ENCODE data around the gene DTX3L. TPM values are rescaled to one million over a fixed set of nuclear protein-coding genes. Genes with fewer than 3 reads are reported as not detected.
A peak's percentile ranks its signal among the peaks of the same experiment; 100 is the strongest.

Gene DTX3L
- total RNA-seq, 1 donor from 2014 or later, result 81.2 TPM

- Histone ChIP-seq H3K79me2 (ENCODE audit: insufficient read depth, low read length) (peaks cover 32% of the 10 kb centered on the region), H3K36me3 (ENCODE audit: insufficient read depth, low read length) (no peaks in the 10 kb centered on the region), H3K4me2 (ENCODE audit: low read length) (no peak overlapping the region), H3K4me1 (ENCODE audit: insufficient read depth, low read length) (peaks cover 10% of the 10 kb centered on the region), H3K9me3 (ENCODE audit: insufficient read depth, low read depth, low read length) (no peaks in the 10 kb centered on the region), H3K9ac (ENCODE audit: low read length) (no peak overlapping the region), H3K4me3 (ENCODE audit: insufficient read depth, low read depth, low read length) (no peak overlapping the region), H2AFZ (ENCODE audit: low read depth, low read length) (no peak overlapping the region), H3K27me3 (ENCODE audit: insufficient read depth, low read length) (peaks cover 7% of the 10 kb centered on the region), H3K27ac (ENCODE audit: low read depth, low read length) (no peak overlapping the region), H4K20me1 (ENCODE audit: insufficient read depth, low read length) (peaks cover 32% of the 10 kb centered on the region)
- FAIRE-seq, result no peak
- Mint-ChIP-seq H3K4me3 (ENCODE audit: unreplicated experiment) (no peak overlapping the region), H3K9me3 (ENCODE audit: unreplicated experiment) (peaks cover 1% of the 10 kb centered on the region), H3K27ac (ENCODE audit: unreplicated experiment) (peak overlapping the region; percentile 60), H3K27me3 (ENCODE audit: low read depth, unreplicated experiment) (no peaks in the 10 kb centered on the region), H3K36me3 (ENCODE audit: low read depth, unreplicated experiment) (peaks cover 3% of the 10 kb centered on the region), H3K4me1 (ENCODE audit: low read depth, unreplicated experiment) (peaks cover 22% of the 10 kb centered on the region)
- TF ChIP-seq, protein P1, sequence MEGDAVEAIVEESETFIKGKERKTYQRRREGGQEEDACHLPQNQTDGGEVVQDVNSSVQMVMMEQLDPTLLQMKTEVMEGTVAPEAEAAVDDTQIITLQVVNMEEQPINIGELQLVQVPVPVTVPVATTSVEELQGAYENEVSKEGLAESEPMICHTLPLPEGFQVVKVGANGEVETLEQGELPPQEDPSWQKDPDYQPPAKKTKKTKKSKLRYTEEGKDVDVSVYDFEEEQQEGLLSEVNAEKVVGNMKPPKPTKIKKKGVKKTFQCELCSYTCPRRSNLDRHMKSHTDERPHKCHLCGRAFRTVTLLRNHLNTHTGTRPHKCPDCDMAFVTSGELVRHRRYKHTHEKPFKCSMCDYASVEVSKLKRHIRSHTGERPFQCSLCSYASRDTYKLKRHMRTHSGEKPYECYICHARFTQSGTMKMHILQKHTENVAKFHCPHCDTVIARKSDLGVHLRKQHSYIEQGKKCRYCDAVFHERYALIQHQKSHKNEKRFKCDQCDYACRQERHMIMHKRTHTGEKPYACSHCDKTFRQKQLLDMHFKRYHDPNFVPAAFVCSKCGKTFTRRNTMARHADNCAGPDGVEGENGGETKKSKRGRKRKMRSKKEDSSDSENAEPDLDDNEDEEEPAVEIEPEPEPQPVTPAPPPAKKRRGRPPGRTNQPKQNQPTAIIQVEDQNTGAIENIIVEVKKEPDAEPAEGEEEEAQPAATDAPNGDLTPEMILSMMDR (IDR thresholded peaks at IDR 0.05; ENCODE audit: insufficient read depth, low read depth, low read length), result no peak
- no peak for TF ChIP-seq EZH2 (IDR thresholded peaks at IDR 0.05; ENCODE audit: insufficient read depth, low read length)
- DNase-seq (ENCODE audit: low read depth), result no peak
Observed at GRCh38 chr3:122515870-122516269, 48.3 kb upstream of the DTX3L start.

DNA sequence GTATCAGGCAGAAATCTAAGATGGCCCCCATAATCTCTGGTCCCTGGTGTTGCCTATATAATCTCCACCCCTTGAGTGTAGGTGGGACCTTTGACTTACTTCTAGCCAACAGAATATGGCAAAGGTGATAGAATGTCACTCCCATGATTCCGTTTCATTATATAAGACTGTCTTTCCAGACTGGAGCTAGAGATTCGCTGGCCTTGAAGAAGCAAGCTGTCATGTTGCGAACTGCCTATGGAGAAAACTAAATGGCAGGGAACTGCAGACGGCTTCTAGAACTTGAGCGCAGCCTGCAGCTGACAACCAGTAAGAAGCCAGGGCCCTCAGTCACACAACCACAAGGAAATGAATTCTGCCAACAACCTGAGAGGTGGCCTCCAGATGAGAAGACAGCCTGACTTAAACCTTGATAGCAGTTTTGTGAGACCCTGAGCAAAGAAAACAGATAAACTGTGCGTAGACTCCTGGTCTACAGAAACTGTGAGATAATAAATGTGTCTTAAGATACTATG lies 47.2 kb upstream of the DTX3L start:
- Histone ChIP-seq H3K9ac (ENCODE audit: low read length) (no peak overlapping the region), H3K27ac (ENCODE audit: low read depth, low read length) (no peak overlapping the region), H3K4me3 (ENCODE audit: insufficient read depth, low read depth, low read length) (no peak overlapping the region), H3K4me2 (ENCODE audit: low read length) (no peak overlapping the region), H3K36me3 (ENCODE audit: insufficient read depth, low read length) (no peaks in the 10 kb centered on the region), H2AFZ (ENCODE audit: low read depth, low read length) (no peak overlapping the region), H3K4me1 (ENCODE audit: insufficient read depth, low read length) (peaks cover 6% of the 10 kb centered on the region), H4K20me1 (ENCODE audit: insufficient read depth, low read length) (peaks cover 22% of the 10 kb centered on the region), H3K9me3 (ENCODE audit: insufficient read depth, low read depth, low read length) (no peaks in the 10 kb centered on the region), H3K27me3 (ENCODE audit: insufficient read depth, low read length) (peaks cover 7% of the 10 kb centered on the region), H3K79me2 (ENCODE audit: insufficient read depth, low read length) (peaks cover 22% of the 10 kb centered on the region)
- Mint-ChIP-seq H3K27ac (ENCODE audit: unreplicated experiment) (no peak overlapping the region), H3K4me1 (ENCODE audit: low read depth, unreplicated experiment) (peaks cover 12% of the 10 kb centered on the region), H3K4me3 (ENCODE audit: unreplicated experiment) (no peak overlapping the region), H3K9me3 (ENCODE audit: unreplicated experiment) (peaks cover 1% of the 10 kb centered on the region), H3K27me3 (ENCODE audit: low read depth, unreplicated experiment) (no peaks in the 10 kb centered on the region), H3K36me3 (ENCODE audit: low read depth, unreplicated experiment) (peaks cover 4% of the 10 kb centered on the region)
- FAIRE-seq (no peak), DNase-seq (ENCODE audit: low read depth) (no peak)
- no peak for TF ChIP-seq EZH2 (IDR thresholded peaks at IDR 0.05; ENCODE audit: insufficient read depth, low read length)
- TF ChIP-seq, protein P1 (IDR thresholded peaks at IDR 0.05; ENCODE audit: insufficient read depth, low read depth, low read length), result no peak

DNA sequence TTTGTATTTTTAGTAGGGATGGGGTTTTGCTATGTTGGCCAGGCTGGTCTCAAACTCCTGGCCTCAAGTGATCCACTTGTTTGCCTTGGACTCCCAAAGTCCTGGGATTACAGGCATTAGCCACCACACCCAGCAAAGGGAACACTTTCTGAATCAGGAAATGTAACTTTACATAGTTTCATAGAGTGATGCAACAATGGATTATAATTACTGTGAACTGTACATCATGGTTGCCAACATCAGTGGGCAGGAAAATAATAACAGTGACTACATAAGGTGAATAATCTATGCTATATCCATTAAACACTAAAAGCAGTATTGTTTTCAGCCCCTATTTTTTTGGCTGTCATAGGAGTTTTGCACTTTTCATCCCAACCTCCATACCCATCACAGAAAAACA lies 44.4 kb upstream of the DTX3L start:
- Histone ChIP-seq H3K27me3 (ENCODE audit: insufficient read depth, low read length) (peaks cover 7% of the 10 kb centered on the region), H3K4me2 (ENCODE audit: low read length) (no peak overlapping the region), H3K79me2 (ENCODE audit: insufficient read depth, low read length) (no peaks in the 10 kb centered on the region), H3K9ac (ENCODE audit: low read length) (no peak overlapping the region), H3K9me3 (ENCODE audit: insufficient read depth, low read depth, low read length) (no peaks in the 10 kb centered on the region), H4K20me1 (ENCODE audit: insufficient read depth, low read length) (no peaks in the 10 kb centered on the region), H3K27ac (ENCODE audit: low read depth, low read length) (no peak overlapping the region), H3K4me1 (ENCODE audit: insufficient read depth, low read length) (peaks cover 3% of the 10 kb centered on the region), H3K4me3 (ENCODE audit: insufficient read depth, low read depth, low read length) (no peak overlapping the region), H3K36me3 (ENCODE audit: insufficient read depth, low read length) (no peaks in the 10 kb centered on the region), H2AFZ (ENCODE audit: low read depth, low read length) (no peak overlapping the region)
- Mint-ChIP-seq H3K4me3 (ENCODE audit: unreplicated experiment) (no peak overlapping the region), H3K27me3 (ENCODE audit: low read depth, unreplicated experiment) (no peaks in the 10 kb centered on the region), H3K9me3 (ENCODE audit: unreplicated experiment) (peaks cover 3% of the 10 kb centered on the region), H3K4me1 (ENCODE audit: low read depth, unreplicated experiment) (no peaks in the 10 kb centered on the region), H3K36me3 (ENCODE audit: low read depth, unreplicated experiment) (peaks cover 6% of the 10 kb centered on the region), H3K27ac (ENCODE audit: unreplicated experiment) (no peak overlapping the region)
- FAIRE-seq, result no peak
- TF ChIP-seq, protein P1 (IDR thresholded peaks at IDR 0.05; ENCODE audit: insufficient read depth, low read depth, low read length), result no peak
- no peak for TF ChIP-seq EZH2 (IDR thresholded peaks at IDR 0.05; ENCODE audit: insufficient read depth, low read length)
- no peak for DNase-seq (ENCODE audit: low read depth)

All from astrocyte (in vitro differentiated cells and primary cell).